MCF 10A (cell line): ENCODE results near the gene HDGFL3. TPM values are rescaled to one million over a fixed set of nuclear protein-coding genes. Genes with fewer than 3 reads are reported as not detected.

Experiments
- BruUV-seq: library from RNA; stranded (reverse); fragments of 400-500 nt; replicated peaks from 2 replicates; lab custom pipeline; 2021; lab: Mats Ljungman, UMichigan
- CTCF ChIA-PET: fragments of 300-600 bp; sonication (Branson Sonifier 250); formaldehyde crosslinking; extraction: SDS; loops from one replicate; lab custom pipeline; 2021; ENCODE audit warnings: antibody characterized with exemption, inconsistent platforms; lab: Yijun Ruan, JAX
- POLR2A ChIA-PET: fragments of 300-600, 350-650 bp; sonication (Branson Sonifier 250); formaldehyde crosslinking; extraction: SDS; loops from one replicate; lab custom pipeline; 2020; ENCODE audit warnings: antibody characterized with exemption, inconsistent platforms; lab: Yijun Ruan, JAX
- DNase-seq: peaks from one replicate; pipeline ENCODE4 v3.0.0-alpha.2; 2018; ENCODE audit not compliant: unreplicated experiment
- H3K27ac Mint-ChIP-seq: one replicate; pipeline ENCODE4 v1.8.0; 2022; ENCODE audit warnings: mild to moderate bottlenecking, low read depth, mixed read lengths; ENCODE audit not compliant: unreplicated experiment
- H3K27me3 Mint-ChIP-seq: one replicate; pipeline ENCODE4 v1.8.0; 2022; ENCODE audit warnings: mixed read lengths; ENCODE audit not compliant: insufficient read depth, unreplicated experiment
- H3K36me3 Mint-ChIP-seq: one replicate; pipeline ENCODE4 v1.8.0; 2022; ENCODE audit warnings: mild to moderate bottlenecking, moderate library complexity, mixed read lengths; ENCODE audit not compliant: insufficient read depth, unreplicated experiment
- H3K4me1 Mint-ChIP-seq: one replicate; pipeline ENCODE4 v1.8.0; 2022; ENCODE audit warnings: mixed read lengths; ENCODE audit not compliant: insufficient read depth, unreplicated experiment
- H3K4me3 Mint-ChIP-seq: one replicate; pipeline ENCODE4 v1.8.0; 2022; ENCODE audit warnings: mild to moderate bottlenecking, moderate library complexity, mixed read lengths; ENCODE audit not compliant: unreplicated experiment
- H3K9me3 Mint-ChIP-seq: one replicate; pipeline ENCODE4 v1.8.0; 2022; ENCODE audit warnings: mixed read lengths; ENCODE audit not compliant: unreplicated experiment
- intact Hi-C: fragments of 100-400 bp; cut with micrococcal nuclease; formaldehyde crosslinking; loops from 2 replicates; pipeline ENCODE4 v1.14.1; 2022
- total RNA-seq: library from RNA; stranded (reverse); gene quantifications from 2 replicates; pipeline ENCODE4 v1.2.3, GENCODE V29; 2022
- TF ChIP-seq, protein P1 (sequence below): fragments of 200-600 bp; IDR thresholded peaks from one replicate; pipeline ENCODE4 v1.8.0; 2022; ENCODE audit warnings: antibody characterized with exemption, mild to moderate bottlenecking; ENCODE audit not compliant: unreplicated experiment

Gene HDGFL3
- total RNA-seq, 1 experiment from 2014 or later: 80.4 TPM

DNA sequence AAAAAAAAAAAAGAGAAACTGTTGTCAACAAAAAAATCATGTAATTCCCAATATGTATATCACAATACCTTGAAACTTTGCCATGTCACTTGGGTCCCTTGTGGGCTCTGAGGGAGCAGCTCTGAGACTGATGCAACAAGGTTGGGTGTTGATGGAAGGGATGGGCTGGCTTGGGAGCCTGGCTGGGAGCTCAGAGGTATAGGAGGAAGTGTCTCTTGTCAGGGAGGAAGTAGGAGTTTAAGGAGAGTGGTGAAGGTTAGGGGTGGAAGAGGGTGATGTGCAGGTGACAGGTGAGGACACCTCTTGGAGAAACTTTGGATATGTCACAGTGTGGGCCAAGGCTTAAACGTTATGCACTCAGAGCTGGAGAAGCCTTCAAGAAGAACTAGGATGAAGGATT lies 102.2 kb downstream of the HDGFL3 start:
- H3K36me3 Mint-ChIP-seq: no peaks in the 10 kb centered on the region
- H3K27me3 Mint-ChIP-seq: peaks cover 24% of the 10 kb centered on the region
- BruUV-seq: no TSS peak
- no peak for DNase-seq
- peaks cover 7% of the 10 kb centered on the region for H3K4me1 Mint-ChIP-seq
- no peak overlapping the region for H3K27ac Mint-ChIP-seq
- intact Hi-C loops: no loop called here
- POLR2A ChIA-PET: interaction anchor here (1.2 kb wide), 1 partner anchor 89 kb away, joined by 3 read pairs; no protein-coding TSS in a partner anchor
- TF ChIP-seq, protein P1, sequence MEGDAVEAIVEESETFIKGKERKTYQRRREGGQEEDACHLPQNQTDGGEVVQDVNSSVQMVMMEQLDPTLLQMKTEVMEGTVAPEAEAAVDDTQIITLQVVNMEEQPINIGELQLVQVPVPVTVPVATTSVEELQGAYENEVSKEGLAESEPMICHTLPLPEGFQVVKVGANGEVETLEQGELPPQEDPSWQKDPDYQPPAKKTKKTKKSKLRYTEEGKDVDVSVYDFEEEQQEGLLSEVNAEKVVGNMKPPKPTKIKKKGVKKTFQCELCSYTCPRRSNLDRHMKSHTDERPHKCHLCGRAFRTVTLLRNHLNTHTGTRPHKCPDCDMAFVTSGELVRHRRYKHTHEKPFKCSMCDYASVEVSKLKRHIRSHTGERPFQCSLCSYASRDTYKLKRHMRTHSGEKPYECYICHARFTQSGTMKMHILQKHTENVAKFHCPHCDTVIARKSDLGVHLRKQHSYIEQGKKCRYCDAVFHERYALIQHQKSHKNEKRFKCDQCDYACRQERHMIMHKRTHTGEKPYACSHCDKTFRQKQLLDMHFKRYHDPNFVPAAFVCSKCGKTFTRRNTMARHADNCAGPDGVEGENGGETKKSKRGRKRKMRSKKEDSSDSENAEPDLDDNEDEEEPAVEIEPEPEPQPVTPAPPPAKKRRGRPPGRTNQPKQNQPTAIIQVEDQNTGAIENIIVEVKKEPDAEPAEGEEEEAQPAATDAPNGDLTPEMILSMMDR: no peak
- CTCF ChIA-PET: interaction anchor here (1.0 kb wide), 1 partner anchor 12 kb away, joined by 3 read pairs; no protein-coding TSS in a partner anchor
- no peaks in the 10 kb centered on the region for H3K9me3 Mint-ChIP-seq
- no peak overlapping the region for H3K4me3 Mint-ChIP-seq

DNA sequence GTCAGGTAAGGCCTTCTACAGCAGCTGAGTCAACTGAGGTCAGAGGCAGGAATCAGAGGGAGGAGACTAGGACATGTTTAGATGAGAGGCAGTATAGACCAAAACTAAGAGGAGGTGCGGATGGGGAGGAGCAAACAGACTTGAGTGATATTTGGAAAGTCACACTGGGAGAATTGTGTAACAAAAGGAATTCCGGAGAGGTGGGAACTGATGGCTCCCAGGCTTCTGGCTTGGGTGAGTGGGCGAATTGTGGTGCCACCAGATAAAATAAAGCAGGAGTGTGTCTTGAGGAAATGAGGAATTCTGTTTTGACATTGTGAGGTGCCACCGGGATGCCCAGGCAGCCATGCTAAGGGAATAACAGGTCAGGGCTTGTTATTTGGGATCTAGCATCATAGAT lies 103.5 kb downstream of the HDGFL3 start:
- TF ChIP-seq, protein P1: no peak
- no peak overlapping the region for H3K27ac Mint-ChIP-seq
- intact Hi-C loops: no loop called here
- peaks cover 7% of the 10 kb centered on the region for H3K4me1 Mint-ChIP-seq
- BruUV-seq: no TSS peak
- no peak overlapping the region for H3K4me3 Mint-ChIP-seq
- no peaks in the 10 kb centered on the region for H3K36me3 Mint-ChIP-seq
- no peak for DNase-seq
- peaks cover 37% of the 10 kb centered on the region for H3K27me3 Mint-ChIP-seq
- ChIA-PET POLR2A (no interaction called here), CTCF (no interaction called here)
- H3K9me3 Mint-ChIP-seq: no peaks in the 10 kb centered on the region

DNA sequence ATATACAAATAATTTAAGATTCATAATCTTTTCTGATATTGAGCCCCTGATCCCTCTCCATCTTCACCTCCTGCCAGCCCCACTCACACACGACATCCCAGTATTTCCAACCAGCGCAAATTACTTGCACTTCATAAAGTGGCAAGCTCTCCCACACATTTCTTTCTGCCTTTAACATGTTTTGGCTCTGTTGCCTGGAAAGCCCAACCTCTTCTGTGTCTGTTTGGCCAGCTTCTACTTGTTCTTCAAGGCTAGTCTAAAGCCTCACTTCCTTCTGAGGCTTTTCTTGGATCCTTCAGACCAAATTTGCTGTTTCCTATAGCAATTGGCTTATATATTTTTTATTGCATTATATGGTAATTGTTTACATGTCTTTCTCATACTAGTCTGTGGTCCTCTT lies 105.3 kb downstream of the HDGFL3 start:
- CTCF ChIA-PET: no interaction called here
- POLR2A ChIA-PET: no interaction called here
- TF ChIP-seq, protein P1: no peak
- Mint-ChIP-seq H3K27me3 (peaks cover 39% of the 10 kb centered on the region), H3K4me3 (no peak overlapping the region), H3K4me1 (peaks cover 7% of the 10 kb centered on the region), H3K27ac (no peak overlapping the region), H3K9me3 (no peaks in the 10 kb centered on the region), H3K36me3 (no peaks in the 10 kb centered on the region)
- no TSS peak for BruUV-seq
- no peak for DNase-seq
- intact Hi-C loops: no loop called here

DNA sequence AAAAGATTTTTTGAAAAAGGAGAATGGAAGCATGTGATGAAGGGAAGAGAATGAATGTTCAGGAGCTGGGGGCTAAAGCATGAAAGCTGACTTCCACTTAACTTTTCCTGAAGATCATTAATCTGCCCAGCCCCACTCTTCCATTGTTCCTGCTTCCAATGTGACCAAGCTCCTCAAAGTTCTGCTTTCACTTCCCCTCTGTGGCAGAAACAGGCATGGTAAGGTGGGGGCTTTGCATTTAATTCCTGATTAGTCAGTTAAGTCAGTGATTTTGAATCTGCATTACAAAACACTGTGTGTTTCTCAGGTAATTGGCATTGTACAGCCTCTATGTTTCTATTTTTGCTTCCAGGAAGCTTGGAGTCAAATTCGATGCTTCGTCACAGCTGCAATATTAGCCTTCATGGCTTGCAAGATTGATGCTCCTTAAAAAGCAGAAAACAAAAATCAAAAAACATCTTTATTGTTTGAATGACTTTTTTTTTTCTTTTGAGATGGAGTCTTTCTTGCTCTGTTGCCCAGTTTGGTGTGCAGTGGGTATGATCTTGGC lies 107.5 kb downstream of the HDGFL3 start:
- no peak for DNase-seq
- ChIA-PET POLR2A (interaction anchor here (0.7 to 1.0 kb wide), 2 partner anchors 10 to 33 kb away, joined by 3 read pairs; no protein-coding TSS in a partner anchor), CTCF (no interaction called here)
- TF ChIP-seq, protein P1: no peak
- BruUV-seq: no TSS peak
- Mint-ChIP-seq H3K4me1 (peaks cover 7% of the 10 kb centered on the region), H3K27me3 (peaks cover 39% of the 10 kb centered on the region), H3K27ac (no peak overlapping the region), H3K9me3 (no peaks in the 10 kb centered on the region), H3K36me3 (peaks cover 4% of the 10 kb centered on the region), H3K4me3 (no peak overlapping the region)
- intact Hi-C loops: no loop called here
